H1 (cell line): ENCODE results near the gene CEBPB. TPM values are rescaled to one million over a fixed set of nuclear protein-coding genes. Genes with fewer than 3 reads are reported as not detected.
A peak's percentile ranks its signal among the peaks of the same experiment; 100 is the strongest.

Experiments used
- CTCF ChIA-PET: fragments of 300-600 bp; sonication (Branson Sonifier 250); formaldehyde crosslinking; loops from one replicate; lab custom pipeline; 2021; ENCODE audit not compliant: partially characterized antibody; lab: Charles Lee
- POLR2A ChIA-PET: fragments of 300-600 bp; sonication (Branson Sonifier 250); formaldehyde crosslinking; loops from one replicate; lab custom pipeline; 2021; ENCODE audit warnings: inconsistent platforms; ENCODE audit not compliant: partially characterized antibody; lab: Charles Lee
- DNase-seq, 2 experiments: peaks; one replicate each; pipeline versions ENCODE4 v3.0.0 to v3.0.0-alpha.2; 2010 to 2022; ENCODE audit warnings: low spot score in 2 of 2, low read depth in 1 of 2, mixed read lengths in 1 of 2
- FAIRE-seq: peaks from 2 replicates; lab custom pipeline; 2011; peaks lifted over from hg19 to GRCh38; lab: Jason Lieb, UNC
- H2AFZ ChIP-seq: 2 replicates; pipeline ENCODE4 v1.8.1; 2012; ENCODE audit warnings: low read length, inconsistent platforms
- H2AK5ac ChIP-seq: 2 replicates; pipeline ENCODE4 v1.6.1; 2013; ENCODE audit warnings: low read depth, low read length
- H2BK120ac ChIP-seq: replicated peaks from 2 replicates; pipeline ENCODE3; 2013; ENCODE audit warnings: low read depth, low read length, inconsistent platforms
- H2BK12ac ChIP-seq: 2 replicates; pipeline ENCODE4 v1.6.1; 2013; ENCODE audit warnings: low read depth, low read length
- H2BK15ac ChIP-seq: 2 replicates; pipeline ENCODE4 v1.6.1; 2013; ENCODE audit warnings: low read length
- H2BK20ac ChIP-seq: 2 replicates; pipeline ENCODE4 v1.6.1; 2013; ENCODE audit warnings: low read length
- H2BK5ac ChIP-seq: 2 replicates; pipeline ENCODE4 v1.6.1; 2013; ENCODE audit warnings: low read depth, low read length
- H3K14ac ChIP-seq: 2 replicates; pipeline ENCODE4 v1.6.1; 2013; ENCODE audit warnings: inconsistent platforms; ENCODE audit not compliant: insufficient read length
- H3K18ac ChIP-seq: 2 replicates; pipeline ENCODE4 v1.6.1; 2013; ENCODE audit warnings: low read length; ENCODE audit errors: extremely low read depth
- H3K23ac ChIP-seq: 2 replicates; pipeline ENCODE4 v1.6.1; 2013; ENCODE audit warnings: inconsistent platforms; ENCODE audit not compliant: insufficient read length
- H3K23me2 ChIP-seq: 2 replicates; pipeline ENCODE4 v1.6.1; 2013; ENCODE audit warnings: low read depth, low read length
- H3K27ac ChIP-seq: 2 replicates; pipeline ENCODE4 v1.6.1; 2011; ENCODE audit warnings: low read depth, low read length, inconsistent platforms
- H3K27me3 ChIP-seq, 4 experiments: replicated peaks in 1 of 4; 1 replicate in 1 of 4; 2 replicates in 3 of 4; pipeline versions ENCODE4 v1.6.1 to v1.8.1; 2011 to 2013; ENCODE audit warnings: low read length in 3 of 4, mild to moderate bottlenecking in 3 of 4, inconsistent platforms in 2 of 4, mixed read lengths in 2 of 4, moderate library complexity in 1 of 4; ENCODE audit not compliant: control insufficient read depth in 3 of 4, insufficient read depth in 3 of 4; ENCODE audit errors: extremely low read depth in 1 of 4
- H3K36me3 ChIP-seq, 4 experiments: 2 replicates each; pipeline versions ENCODE4 v1.6.1 to v1.8.1; 2011 to 2013; ENCODE audit warnings: mild to moderate bottlenecking in 4 of 4, low read length in 3 of 4, moderate library complexity in 2 of 4, control low read depth in 1 of 4, inconsistent platforms in 1 of 4; ENCODE audit not compliant: insufficient read depth in 4 of 4, control insufficient read depth in 2 of 4
- H3K4ac ChIP-seq: replicated peaks from 2 replicates; pipeline ENCODE3; 2013; ENCODE audit warnings: low read length, low read depth, mixed read lengths, inconsistent platforms; ENCODE audit not compliant: insufficient read length
- H3K4me1 ChIP-seq, 4 experiments: replicated peaks in 1 of 4; 1 replicate in 1 of 4; 2 replicates in 3 of 4; pipeline versions ENCODE4 v1.6.1 to v1.8.1; 2011 to 2013; ENCODE audit warnings: low read length in 3 of 4, inconsistent platforms in 2 of 4, mixed read lengths in 1 of 4; ENCODE audit not compliant: insufficient read depth in 4 of 4, control insufficient read depth in 3 of 4
- H3K4me2 ChIP-seq, 2 experiments: 2 replicates each; pipeline versions ENCODE4 v1.6.1 to v1.8.1; 2011 to 2013; ENCODE audit warnings: low read depth in 2 of 2, low read length in 2 of 2, control low read depth in 1 of 2, inconsistent platforms in 1 of 2, mild to moderate bottlenecking in 1 of 2; ENCODE audit not compliant: insufficient read depth in 1 of 2
- H3K4me3 ChIP-seq, 4 experiments: fragments of 200-600, 300-600 bp in 1 of 4; sonication (generic), shearing (Covaris generic), sonication (Bioruptor Twin) in 1 of 4; 2 replicates each; pipeline versions ENCODE4 v1.5.1 to v1.8.1; 2011 to 2016; ENCODE audit warnings: low read length in 4 of 4, low read depth in 3 of 4, control low read depth in 2 of 4, inconsistent platforms in 2 of 4, mild to moderate bottlenecking in 2 of 4, mixed read lengths in 1 of 4, moderate library complexity in 1 of 4; ENCODE audit not compliant: insufficient read depth in 2 of 4; ENCODE audit errors: extremely low read depth in 1 of 4
- H3K56ac ChIP-seq: replicated peaks from 2 replicates; pipeline ENCODE3; 2013; ENCODE audit warnings: low read depth, mild to moderate bottlenecking, mixed read lengths, low read length, inconsistent platforms; ENCODE audit not compliant: insufficient read length
- H3K79me1 ChIP-seq: 2 replicates; pipeline ENCODE4 v1.6.1; 2013; ENCODE audit warnings: low read depth, low read length, control low read depth
- H3K79me2 ChIP-seq, 2 experiments: 2 replicates each; pipeline versions ENCODE4 v1.6.1 to v1.8.1; 2012 to 2013; ENCODE audit warnings: low read length in 2 of 2, mild to moderate bottlenecking in 2 of 2, inconsistent platforms in 1 of 2; ENCODE audit not compliant: insufficient read depth in 2 of 2, control insufficient read depth in 1 of 2
- H3K9ac ChIP-seq, 4 experiments: replicated peaks in 1 of 4; 1 replicate in 1 of 4; 2 replicates in 3 of 4; pipeline versions ENCODE4 v1.6.1 to v1.8.1; 2011 to 2013; ENCODE audit warnings: low read depth in 3 of 4, low read length in 3 of 4, control low read depth in 2 of 4, mild to moderate bottlenecking in 2 of 4, moderate library complexity in 2 of 4, inconsistent platforms in 1 of 4; ENCODE audit errors: extremely low read depth in 1 of 4
- H3K9me3 ChIP-seq, 2 experiments: 2 replicates each; pipeline versions ENCODE4 v1.6.1 to v1.8.1; 2012 to 2013; ENCODE audit warnings: mild to moderate bottlenecking in 2 of 2, moderate library complexity in 2 of 2, control low read depth in 1 of 2, inconsistent platforms in 1 of 2, low read depth in 1 of 2, low read length in 1 of 2, mixed read lengths in 1 of 2; ENCODE audit not compliant: insufficient read depth in 2 of 2
- H4K20me1 ChIP-seq, 2 experiments: replicated peaks in 1 of 2; 2 replicates each; pipeline versions ENCODE3 to v1.8.1; 2011 to 2013; ENCODE audit warnings: inconsistent platforms in 2 of 2, low read length in 2 of 2, mild to moderate bottlenecking in 1 of 2; ENCODE audit not compliant: insufficient read depth in 2 of 2, control insufficient read depth in 1 of 2
- H4K5ac ChIP-seq: 2 replicates; pipeline ENCODE4 v1.6.1; 2013; ENCODE audit warnings: low read length, low read depth, mixed read lengths, inconsistent platforms; ENCODE audit not compliant: insufficient read length
- H4K8ac ChIP-seq: 2 replicates; pipeline ENCODE4 v1.8.0; 2013; ENCODE audit warnings: mild to moderate bottlenecking, moderate library complexity, low read length, inconsistent platforms; ENCODE audit not compliant: insufficient read depth; ENCODE audit errors: extremely low read depth
- H4K91ac ChIP-seq: replicated peaks from 2 replicates; pipeline ENCODE3; 2013; ENCODE audit warnings: low read length, mixed read lengths, inconsistent platforms; ENCODE audit not compliant: insufficient read length
- ASH2L ChIP-seq: fragments of 200-600, 300-600 bp; sonication (generic); IDR thresholded peaks from one replicate; pipeline ENCODE4 v1.7.1; 2017; ENCODE audit warnings: low read length
- EGR1 ChIP-seq: IDR thresholded peaks from 2 replicates; pipeline ENCODE4 v1.6.1; 2011; ENCODE audit warnings: low read depth, low read length, borderline replicate concordance
- EP300 ChIP-seq, 2 experiments: IDR thresholded peaks; 1 replicate in 1 of 2; 2 replicates in 1 of 2; pipeline ENCODE4 v1.6.1; 2011 to 2012; ENCODE audit warnings: low read depth in 2 of 2, low read length in 2 of 2, mild to moderate bottlenecking in 2 of 2, borderline replicate concordance in 1 of 2, inconsistent platforms in 1 of 2, moderate library complexity in 1 of 2
- GABPA ChIP-seq: IDR thresholded peaks from 2 replicates; pipeline ENCODE4 v1.6.1; 2011; ENCODE audit warnings: mild to moderate bottlenecking, low read length, moderate library complexity, borderline replicate concordance; ENCODE audit not compliant: insufficient read depth
- MAX ChIP-seq: IDR thresholded peaks from 2 replicates; pipeline ENCODE4 v1.6.1; 2012; ENCODE audit warnings: inconsistent platforms
- POLR2A ChIP-seq, 2 experiments: IDR thresholded peaks; 1 replicate in 1 of 2; 2 replicates in 1 of 2; pipeline ENCODE4 v1.6.1; 2011; ENCODE audit warnings: low read depth in 2 of 2, low read length in 2 of 2, mild to moderate bottlenecking in 2 of 2; ENCODE audit errors: control extremely low read depth in 1 of 2
- RBBP5 ChIP-seq: IDR thresholded peaks from 2 replicates; pipeline ENCODE4 v1.7.1; 2012; ENCODE audit warnings: low read depth, mild to moderate bottlenecking, inconsistent platforms, low read length, moderate library complexity, borderline replicate concordance
- SIN3A ChIP-seq, 2 experiments: IDR thresholded peaks in 1 of 2; conservative IDR thresholded peaks in 1 of 2; 2 replicates each; pipeline ENCODE4 v1.6.1; 2011 to 2012; ENCODE audit warnings: low read length in 2 of 2, improper control_type of control experiment in 1 of 2, low read depth in 1 of 2, mild to moderate bottlenecking in 1 of 2
- TCF12 ChIP-seq: IDR thresholded peaks from 2 replicates; pipeline ENCODE4 v1.6.1; 2011; ENCODE audit warnings: low read depth, mild to moderate bottlenecking, low read length
- TEAD4 ChIP-seq: IDR thresholded peaks from 2 replicates; pipeline ENCODE4 v1.6.1; 2012; ENCODE audit warnings: low read depth, low read length, inconsistent platforms, mixed read lengths
- WGBS, 2 experiments: shearing (Covaris generic) in 1 of 2; methylation state at CpG; one replicate each; pipeline versions ENCODE4 v1.1.6 to v1.1.7; 2013 to 2015; ENCODE audit warnings: low lambda C conversion rate in 2 of 2, mixed read lengths in 2 of 2, inconsistent platforms in 1 of 2, low coverage in 1 of 2, missing lambda C conversion rate in 1 of 2; ENCODE audit not compliant: insufficient replicate concordance in 2 of 2, insufficient coverage in 1 of 2, insufficient read length in 1 of 2; ENCODE audit errors: extremely low coverage in 1 of 2, missing lambda C conversion rate in 1 of 2; 5-methylcytosine and 5-hydroxymethylcytosine counted together
- polyA plus RNA-seq, 7 experiments: library from polyadenylated mRNA; depleted of rRNA in 3 of 7; stranded (reverse) in 5 of 7; unstranded in 2 of 7; fragments of >200 nt in 5 of 7; fragments of 200-250 nt in 2 of 7; gene quantifications; 1 replicate in 5 of 7; 2 replicates in 1 of 7; 4 replicates in 1 of 7; pipeline versions ENCODE4 v1.2.1 to v1.2.3, GENCODE V29; 2011 to 2013; ENCODE audit warnings: missing spikeins in 2 of 7, mixed read lengths in 2 of 7
- total RNA-seq: library from RNA; stranded (reverse); fragmentation: NEBNext Ultra II Directional; extraction: Animal tissue kit (Norgen Biotek cat#: 25700); gene quantifications from 2 replicates; pipeline ENCODE4 v1.2.1, GENCODE V29; 2021

The CEBPB gene
- total and polyA plus RNA-seq, 2 of the 8 experiments (the other 6 are each of a cell fraction or from before 2014, with no cell fraction given), result 7.1 to 24.1 TPM

GRCh38 chr20:50142812-50143211, 47.8 kb upstream of the CEBPB start:
- Histone ChIP-seq H4K20me1 (peaks cover 18 to 27% of the 10 kb centered on the region in 2 experiments), H2BK20ac (no peak overlapping the region), H3K56ac (no peak overlapping the region), H3K36me3 (peaks cover 4 to 33% (median 11%) of the 10 kb centered on the region in 4 experiments; a peak in 4 of 8 replicates), H3K79me2 (peaks cover 0 to 61% of the 10 kb centered on the region in 2 experiments; a peak in 2 of 4 replicates), H3K18ac (0 out of 2 replicates have a peak overlapping the region, but pooled peaks have one; percentile 17), H3K27me3 (no peaks in the 10 kb centered on the region), H3K27ac (peak overlapping the region; percentile 68; the same call in 1 of the 2 replicates), H3K9ac (no peak overlapping the region), H2BK15ac (no peak overlapping the region; the same call in 1 of the 2 replicates), H3K4me1 (peaks cover 7 to 21% (median 15%) of the 10 kb centered on the region in 4 experiments), H3K4me3 (no peak overlapping the region; a peak in 2 of 8 replicates), H2BK12ac (no peak overlapping the region), H3K23ac (no peak overlapping the region), H3K4ac (no peak overlapping the region), H3K9me3 (no peaks in the 10 kb centered on the region), H2BK120ac (no peak overlapping the region), H3K14ac (no peak overlapping the region), H3K23me2 (no peaks in the 10 kb centered on the region), H3K79me1 (peaks cover 22% of the 10 kb centered on the region), H4K8ac (peak overlapping the region; percentile 41; the same call in 1 of the 2 replicates), H2BK5ac (peak overlapping the region; percentile 94), H4K91ac (no peak overlapping the region), H3K4me2 (peak overlapping the region; percentile 33 to 41; a peak in 2 of 4 replicates), H4K5ac (no peak overlapping the region), H2AFZ (no peak overlapping the region), H2AK5ac (0 out of 2 replicates have a peak overlapping the region, but pooled peaks have one; percentile 4)
- TF ChIP-seq TCF12 (peak; percentile 82), RBBP5 (no peak), EGR1 (no peak), SIN3A (conservative IDR thresholded peaks at IDR 0.05 in 1 of 2, IDR thresholded peaks at IDR 0.05 in 1 of 2; ENCODE audit: low read depth in 1 of 2, low read length in 2 of 2) (peak in 1 of 2 experiments; percentile 80; a peak in 2 of 4 replicates), TEAD4 (0 out of 2 replicates have a peak, but pooled peaks have one; percentile 1), ASH2L (no peak), POLR2A (IDR thresholded peaks at IDR 0.05; ENCODE audit: control extremely low read depth in 1 of 2, low read depth in 2 of 2, low read length in 2 of 2) (no peak), GABPA (peak; percentile 30; the same call in 1 of the 2 replicates), MAX (peak; percentile 70), EP300 (IDR thresholded peaks at IDR 0.05; ENCODE audit: borderline replicate concordance in 1 of 2, low read depth in 2 of 2, low read length in 2 of 2) (peak in 1 of 2 experiments; percentile 20; a peak in 1 of 3 replicates)
- FAIRE-seq, result no peak
- CTCF ChIA-PET, result interaction anchor here (1.5 to 6.9 kb wide), 3 partner anchors 10 to 20 kb away, joined by 3 to 61 read pairs (median 8); partner anchors contain the start of gene PEDS1
- no peak for DNase-seq
- whole genome bisulfite sequencing, 2 experiments, result 64% methylated on average over 6 of the region's 6 CpGs; no CpG with 5 or more reads in 1 of the 2 experiments
- POLR2A ChIA-PET, result interaction anchor here (0.6 to 6.9 kb wide), 6 partner anchors 10 to 107 kb away, joined by 3 to 40 read pairs (median 3); partner anchors contain the start of gene PEDS1
